HG03457 (cell line): ENCODE measurements around the gene ESYT2.

Experiments
- ATAC-seq: cut with Tn5 transposase; IDR thresholded peaks from one replicate; pipeline ENCODE4 v1.9.1; 2021; ENCODE audit warnings: moderate number of reproducible peaks; ENCODE audit not compliant: unreplicated experiment

The ESYT2 gene

DNA sequence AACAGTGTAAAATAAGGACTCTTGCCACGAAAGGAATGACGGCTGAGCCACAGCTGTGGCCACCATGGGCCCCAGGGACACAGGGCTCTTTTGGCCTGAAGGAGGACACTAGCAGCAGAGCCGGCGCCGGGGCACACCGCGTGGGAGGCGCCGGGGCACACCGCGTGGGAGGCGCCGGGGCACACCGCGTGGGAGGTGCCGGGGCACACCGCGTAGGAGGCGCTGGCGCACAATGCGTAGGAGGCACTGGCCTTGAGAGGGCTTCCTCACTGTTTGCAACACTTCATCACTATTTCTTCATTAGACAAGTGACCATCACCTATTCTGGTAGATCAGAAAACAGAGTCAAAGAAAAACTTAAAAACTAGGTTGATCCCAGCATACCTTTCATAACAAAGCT lies 23.4 kb downstream of the ESYT2 start:
- ATAC-seq = no peak

DNA sequence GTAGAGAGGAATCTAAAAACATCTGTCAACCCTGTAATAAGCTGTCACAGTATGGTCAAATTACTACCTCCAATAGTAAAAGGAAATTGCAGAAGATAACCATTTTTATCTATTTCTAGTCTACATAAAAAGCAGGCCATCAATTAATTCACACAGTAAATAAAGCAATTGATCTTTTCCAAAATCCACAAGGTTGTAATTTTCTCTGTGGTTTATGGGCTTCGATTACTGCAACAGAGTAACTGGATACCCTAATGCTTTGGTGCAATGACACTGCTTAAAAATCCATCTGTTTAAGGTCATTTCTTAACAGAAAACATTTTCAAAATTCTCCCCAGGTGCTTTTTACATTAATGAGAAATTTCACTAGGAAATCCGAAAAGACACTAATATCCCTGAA lies 23.9 kb downstream of the ESYT2 start:
- ATAC-seq = no peak

DNA sequence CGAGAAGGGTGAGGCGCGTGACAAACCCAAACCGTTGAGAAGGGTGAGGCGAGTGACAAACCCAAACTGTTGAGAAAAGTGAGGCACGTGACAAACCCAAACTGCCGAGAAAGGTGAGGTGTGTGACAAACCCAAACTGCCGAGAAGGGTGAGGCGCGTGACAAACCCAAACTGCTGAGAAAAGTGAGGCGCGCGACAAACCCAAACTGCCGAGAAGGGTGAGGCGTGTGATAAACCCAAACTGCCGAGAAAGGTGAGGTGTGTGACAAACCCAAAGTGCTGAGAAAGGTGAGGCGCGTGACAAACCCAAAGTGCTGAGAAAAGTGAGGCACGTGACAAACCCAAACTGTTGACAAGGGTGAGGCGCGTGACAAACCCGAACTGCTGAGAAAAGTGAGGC lies 25.0 kb downstream of the ESYT2 start:
- no peak for ATAC-seq

DNA sequence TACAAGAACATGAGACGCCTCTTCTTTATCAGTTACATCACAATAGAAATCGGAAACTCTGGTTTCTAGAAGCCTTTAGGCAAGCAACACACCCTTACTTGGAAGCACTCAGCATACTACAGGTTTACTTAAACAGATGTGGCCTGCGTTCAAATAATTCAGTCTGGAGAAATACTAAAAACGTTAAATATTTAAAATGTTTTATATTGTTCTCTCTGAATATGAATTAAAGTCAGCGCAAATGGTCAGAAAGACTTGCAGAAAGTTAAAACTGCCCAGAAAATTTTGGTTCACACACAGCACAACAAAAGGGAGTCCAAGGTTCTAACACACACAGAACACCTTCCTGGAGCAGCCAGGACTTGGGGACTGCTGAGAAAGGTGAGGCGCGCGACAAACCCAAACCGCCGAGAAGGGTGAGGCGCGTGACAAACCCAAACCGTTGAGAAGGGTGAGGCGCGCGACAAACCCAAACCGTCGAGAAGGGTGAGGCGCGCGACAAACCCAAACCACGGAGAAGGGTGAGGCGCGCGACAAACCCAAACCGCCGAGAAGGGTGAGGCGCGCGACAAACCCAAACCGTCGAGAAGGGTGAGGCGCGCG lies 25.8 kb downstream of the ESYT2 start:
- no peak for ATAC-seq

DNA sequence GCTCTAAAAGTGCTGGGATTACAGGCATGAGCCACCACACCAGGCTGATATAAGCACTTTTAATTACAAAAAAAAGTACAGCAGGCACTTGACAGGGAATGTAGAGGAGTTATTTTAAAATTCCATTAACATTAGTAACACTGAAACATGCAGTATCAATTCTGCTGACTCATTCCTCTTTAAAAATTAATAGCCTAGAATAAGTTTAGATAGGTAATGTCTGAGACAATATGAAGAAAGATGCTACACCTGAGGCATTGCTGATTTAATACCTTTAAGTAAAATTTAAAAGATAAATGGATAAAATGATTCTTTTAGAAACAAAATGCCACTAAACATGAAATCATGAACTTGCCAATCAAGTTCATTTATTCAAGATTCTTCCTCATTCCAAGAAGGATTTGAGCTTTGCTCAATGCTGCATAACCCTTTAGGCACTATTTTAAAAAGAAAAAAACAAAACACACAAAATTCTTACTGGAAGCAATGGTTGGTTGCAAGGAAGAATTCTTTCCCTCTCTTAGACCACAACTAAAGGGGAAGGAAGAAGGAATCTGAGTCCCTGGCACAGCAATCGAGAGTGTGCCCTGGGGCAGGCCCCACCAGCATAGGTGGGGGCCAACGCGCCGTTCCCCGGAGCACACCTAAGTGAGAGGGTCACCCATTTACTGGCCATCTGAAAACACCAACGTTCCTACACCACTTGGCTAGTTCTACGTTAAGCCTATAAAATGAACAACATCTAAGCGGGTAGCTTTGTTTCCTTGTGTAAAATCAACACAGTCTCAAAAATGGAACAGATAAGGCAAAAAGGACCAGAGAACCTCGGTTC lies 26.6 kb downstream of the ESYT2 start:
- ATAC-seq = no peak

DNA sequence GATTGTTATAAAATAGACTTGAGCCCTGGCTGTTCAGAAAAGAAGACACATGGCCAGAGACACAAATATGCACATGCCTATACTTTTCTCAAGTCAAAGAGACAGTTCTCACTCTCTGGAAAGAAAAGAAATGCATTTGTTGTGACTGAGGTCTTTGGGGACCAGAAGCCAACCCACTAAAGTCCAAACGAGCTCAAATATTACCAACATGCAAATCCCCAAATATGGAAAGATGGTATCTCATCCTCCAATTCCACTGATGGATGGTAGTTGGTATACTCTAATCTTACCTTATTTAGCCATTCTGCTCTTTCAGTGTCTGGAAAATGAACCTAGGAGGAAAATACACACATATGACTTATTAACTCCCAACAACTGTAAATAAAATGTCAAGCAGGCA lies 30.6 kb downstream of the ESYT2 start:
- ATAC-seq = no peak

DNA sequence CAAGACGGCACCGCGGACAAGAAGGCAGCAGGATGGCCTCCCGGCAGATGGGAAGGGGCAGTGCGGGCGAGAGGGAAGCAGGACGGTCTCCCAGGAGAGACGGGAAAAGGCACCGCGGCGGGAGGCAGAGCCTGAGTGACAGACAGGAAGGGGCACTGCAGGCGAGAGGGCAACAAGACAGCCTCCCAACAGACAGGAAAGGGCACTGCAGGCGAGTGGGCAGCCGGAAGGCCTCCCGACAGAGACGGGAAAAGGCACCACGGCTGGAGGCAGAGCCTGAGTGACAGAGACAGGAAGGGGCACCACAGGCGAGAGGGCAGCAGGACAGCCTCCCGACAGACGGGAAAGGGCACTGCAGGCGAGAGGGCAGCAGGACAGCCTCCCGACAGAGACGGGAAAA lies 32.6 kb downstream of the ESYT2 start:
- no peak for ATAC-seq

DNA sequence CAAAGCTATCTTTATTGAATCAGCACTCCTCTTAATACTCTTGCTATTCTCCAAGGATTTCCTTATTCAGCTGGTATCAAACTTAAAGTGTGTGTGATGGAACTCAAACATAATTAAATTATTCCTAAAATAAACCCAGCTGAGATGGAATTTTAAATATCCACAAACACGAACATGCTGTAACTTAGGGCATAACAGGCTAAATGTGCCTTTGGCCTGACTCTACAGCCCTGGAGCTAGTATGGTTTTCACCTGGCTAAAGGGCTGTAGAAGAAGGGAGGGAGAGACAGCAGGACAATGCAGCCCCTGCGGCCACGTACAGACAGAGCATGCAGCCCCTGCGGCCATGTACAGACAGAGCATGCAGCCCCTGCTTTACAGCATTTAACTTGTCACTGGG lies 34.0 kb downstream of the ESYT2 start:
- no peak for ATAC-seq

DNA sequence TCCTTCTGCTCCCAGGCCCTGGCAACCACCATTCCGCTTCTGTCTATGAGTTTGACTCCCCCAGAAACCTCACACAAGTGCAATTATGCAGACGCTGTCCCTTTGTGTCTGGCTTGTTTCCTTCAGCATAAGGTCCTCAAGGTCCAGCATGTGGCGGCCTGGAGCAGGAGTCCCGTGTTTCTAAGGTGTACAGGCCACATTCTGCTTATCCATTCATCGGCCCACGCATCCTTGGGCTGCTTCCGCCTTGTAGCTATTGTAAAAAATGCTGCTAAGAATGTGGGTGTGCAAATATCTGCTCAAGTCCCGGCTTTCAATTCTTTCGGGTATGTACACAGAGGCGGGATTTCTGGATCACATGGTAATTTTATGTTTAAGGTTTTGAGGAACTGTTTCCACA lies 38.2 kb downstream of the ESYT2 start:
- no peak for ATAC-seq

DNA sequence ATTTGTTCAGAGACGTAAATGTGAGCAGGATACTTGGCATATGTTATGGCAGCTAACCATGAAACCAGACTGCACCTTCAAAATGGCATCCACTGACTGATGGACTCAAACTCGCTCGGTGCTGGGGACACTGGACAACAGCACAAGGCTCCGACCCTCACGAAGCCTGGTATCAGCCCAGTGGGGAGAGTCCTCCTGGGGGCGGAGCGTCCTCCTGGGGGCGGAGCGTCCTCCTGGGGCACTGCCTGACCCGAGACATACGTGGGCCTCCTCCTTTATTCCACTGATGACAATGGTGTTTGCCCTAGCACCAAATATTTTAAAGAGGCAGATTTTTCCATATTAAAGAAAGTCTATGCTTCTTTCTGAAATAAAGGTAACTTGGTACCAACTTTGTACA lies 39.5 kb downstream of the ESYT2 start:
- ATAC-seq = no peak

DNA sequence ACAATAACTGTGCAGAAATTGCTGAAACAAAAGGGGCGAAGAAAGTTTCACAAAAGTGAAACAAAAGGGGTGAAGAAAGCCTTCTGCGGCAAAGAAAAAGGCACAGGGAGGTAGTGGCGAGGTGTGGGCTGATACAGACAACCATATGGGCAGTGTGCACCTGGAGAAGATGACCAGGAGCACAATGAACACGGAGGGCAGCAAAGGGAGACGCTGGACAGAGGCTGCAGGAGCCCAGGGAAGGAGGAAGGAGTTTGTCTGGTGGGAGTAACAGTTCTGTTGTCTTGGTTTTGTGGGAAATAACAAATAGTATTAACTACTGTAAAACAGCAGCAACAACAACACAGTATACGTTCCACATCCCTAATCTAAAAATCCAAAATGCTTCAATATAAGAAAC lies 42.4 kb downstream of the ESYT2 start:
- ATAC-seq = no peak

DNA sequence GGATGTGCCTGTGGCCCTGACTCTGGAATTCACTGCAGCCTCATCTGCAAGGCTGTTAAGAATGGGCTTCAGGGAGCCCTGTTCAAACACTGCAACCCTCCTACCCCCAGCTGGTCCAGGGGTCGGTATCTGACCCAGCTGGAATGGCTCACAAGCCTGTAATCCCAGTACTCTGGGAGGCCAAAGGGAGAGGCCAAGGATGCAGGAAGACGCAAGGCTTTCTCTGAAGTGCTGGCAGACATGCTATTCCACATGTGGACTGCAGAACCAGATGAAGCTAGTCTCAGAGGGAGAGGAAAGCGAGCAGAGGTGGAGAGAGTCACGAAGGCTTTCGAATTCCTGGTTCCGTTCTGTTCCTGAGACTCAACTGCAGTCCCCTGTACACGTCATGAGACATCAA lies 45.0 kb downstream of the ESYT2 start:
- ATAC-seq = no peak

DNA sequence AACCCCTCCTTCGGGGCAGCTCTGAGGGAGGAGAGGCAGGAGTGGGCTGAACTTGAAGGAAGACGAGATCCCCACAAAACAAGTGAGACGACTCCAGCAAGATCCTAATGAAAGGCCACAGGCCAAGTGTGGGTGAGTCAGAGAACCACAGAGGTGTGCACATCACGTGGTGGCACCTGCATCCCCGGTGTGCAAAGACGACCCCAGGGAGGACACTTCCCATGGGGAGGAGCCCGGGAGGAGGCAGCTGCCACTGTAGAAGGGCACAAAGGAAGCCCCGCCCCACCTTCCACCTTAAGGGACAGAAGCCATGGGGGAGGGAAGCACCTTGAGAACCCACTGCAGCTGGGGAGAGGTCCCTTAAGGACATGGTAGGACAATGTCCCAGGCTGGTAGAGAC lies 45.7 kb downstream of the ESYT2 start:
- no peak for ATAC-seq

DNA sequence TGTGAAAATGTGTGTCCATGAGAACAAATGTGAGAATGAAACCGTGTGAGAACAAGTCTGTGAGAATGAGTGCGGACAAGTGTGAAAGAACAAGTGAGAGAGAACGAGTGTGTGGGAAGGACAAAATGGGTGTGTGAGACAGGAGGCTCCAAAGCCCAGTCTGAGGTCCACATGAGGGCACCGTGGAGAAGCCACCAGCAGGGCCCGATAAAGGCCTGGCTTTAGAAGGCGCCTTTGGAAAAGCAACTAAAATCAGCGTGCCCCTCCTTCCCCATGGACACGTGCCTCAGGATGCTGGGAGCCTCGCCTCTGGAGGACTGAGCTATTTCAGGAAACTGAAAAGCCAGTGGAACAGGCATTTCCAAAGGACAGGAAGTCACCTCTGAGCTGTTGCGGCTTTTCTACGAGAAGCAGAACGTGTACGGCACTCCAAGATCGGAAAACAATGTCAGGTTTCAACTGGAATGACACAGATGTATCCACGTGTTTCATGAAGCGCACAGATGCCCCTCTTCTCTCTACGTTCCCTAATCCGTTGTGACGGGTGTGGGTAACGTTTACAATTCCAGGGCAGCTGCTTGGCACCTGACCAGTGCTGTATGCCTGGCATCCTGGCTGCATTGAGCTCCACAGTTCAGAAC lies 46.4 kb downstream of the ESYT2 start:
- ATAC-seq = no peak

DNA sequence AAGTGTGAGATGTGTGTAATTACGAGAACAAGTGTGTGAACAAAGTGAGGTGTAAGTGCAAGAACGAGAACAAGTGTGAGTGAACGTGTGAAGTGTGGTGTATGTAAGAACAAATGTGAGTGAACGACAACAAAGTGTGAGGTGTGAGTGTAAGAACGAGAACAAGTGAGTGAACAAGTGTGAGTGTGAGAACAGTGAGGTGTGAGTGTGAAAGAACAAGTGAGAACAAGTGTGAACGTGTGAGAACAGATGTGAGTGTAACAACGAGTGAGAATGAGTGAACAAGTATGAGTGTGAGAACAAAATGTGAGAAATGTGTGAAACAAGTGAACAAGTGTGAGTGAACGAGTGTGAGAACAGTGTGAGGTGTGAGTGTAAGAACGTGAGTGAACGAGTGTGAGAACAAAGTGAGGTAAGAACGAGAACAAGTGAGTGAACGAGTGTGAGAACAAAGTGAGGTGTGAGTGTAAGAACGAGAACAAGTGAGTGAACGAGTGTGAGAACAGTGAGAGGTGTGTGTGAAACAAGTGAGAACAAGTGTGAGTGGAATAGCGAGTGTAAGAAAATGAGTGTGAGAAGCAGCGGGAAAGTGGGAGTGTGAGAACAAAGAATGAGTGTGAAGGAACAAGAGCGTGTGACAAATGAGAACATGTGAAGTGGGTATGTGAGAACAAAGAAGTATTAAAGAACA lies 47.2 kb downstream of the ESYT2 start:
- ATAC-seq = no peak

DNA sequence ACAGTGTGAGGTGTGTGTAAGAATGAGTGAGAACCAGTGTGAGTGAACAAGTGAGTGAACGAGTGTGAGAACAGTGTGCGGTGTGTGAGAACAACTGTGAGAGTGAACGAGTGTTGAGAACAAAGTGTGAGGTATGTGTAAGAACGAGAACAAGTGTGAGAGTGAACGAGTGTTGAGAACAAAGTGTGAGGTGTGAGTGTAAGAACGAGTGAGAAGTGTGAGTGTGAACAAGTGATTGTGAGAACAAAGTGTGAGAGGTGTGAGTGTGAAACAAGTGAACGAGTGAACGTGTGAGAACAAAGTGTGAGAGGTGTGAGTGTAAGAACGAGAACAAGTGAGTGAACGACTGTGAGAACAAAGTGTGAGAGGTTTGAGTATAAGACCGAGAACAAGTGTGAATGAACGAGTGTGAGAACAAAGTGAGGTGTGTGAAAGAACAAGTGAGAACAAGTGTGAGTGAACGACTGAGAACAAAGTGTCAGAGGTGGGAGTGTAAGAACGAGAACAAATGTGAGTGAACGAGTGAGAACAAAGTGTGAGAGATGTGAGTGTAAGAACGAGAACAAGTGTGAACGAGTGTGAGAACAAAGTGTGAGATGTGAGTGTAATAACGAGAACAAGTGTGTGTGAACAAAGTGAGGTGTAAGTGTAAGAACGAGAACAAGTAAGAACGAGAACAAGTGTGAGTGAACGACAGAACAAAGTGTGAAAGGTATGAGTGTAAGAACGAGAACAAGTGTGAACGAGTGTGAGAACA lies 47.9 kb downstream of the ESYT2 start:
- ATAC-seq = no peak

DNA sequence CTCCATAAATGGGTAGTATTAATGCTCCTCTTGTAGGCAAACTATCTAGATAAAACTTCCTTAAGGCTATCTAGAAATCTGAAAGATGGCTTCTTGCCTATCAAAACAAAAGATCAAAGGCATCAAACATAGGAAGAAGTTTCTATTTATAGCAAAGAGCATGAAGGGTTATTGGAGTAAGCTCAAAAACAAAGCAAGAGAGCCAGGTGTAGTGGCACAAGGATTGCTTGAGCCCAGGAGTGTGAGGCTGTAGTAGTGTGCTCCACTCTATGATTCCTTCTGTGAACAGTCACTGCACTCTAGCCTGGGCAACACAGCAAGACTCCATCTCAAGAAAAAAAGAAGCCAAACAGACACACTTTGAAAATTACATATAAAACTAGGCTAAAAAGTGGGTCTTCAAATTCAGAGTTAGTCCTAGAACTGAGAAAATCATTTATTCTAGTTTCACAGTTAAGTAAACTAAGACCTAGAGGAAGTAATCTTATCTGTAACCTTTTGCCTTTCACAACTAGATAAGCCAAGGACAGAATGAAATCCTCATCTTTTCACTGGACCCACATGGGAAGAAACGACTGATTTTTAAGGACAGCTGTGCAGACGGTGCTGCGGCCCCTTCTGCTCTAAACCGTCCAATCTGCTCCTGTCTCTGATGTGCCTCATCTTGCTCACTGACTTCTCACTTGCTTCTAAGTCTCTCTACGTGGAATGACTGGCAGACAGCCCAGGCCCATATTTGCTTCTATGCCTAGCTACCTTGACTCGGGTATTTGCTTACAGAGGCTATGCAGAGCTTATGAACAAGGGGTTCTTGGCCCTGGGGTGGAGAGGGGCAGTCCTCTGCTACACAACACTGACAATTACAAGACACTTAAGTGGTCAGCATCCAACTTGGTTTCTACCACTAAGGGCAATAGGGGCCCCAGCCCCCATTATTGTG lies 50.0 kb downstream of the ESYT2 start:
- no peak for ATAC-seq

DNA sequence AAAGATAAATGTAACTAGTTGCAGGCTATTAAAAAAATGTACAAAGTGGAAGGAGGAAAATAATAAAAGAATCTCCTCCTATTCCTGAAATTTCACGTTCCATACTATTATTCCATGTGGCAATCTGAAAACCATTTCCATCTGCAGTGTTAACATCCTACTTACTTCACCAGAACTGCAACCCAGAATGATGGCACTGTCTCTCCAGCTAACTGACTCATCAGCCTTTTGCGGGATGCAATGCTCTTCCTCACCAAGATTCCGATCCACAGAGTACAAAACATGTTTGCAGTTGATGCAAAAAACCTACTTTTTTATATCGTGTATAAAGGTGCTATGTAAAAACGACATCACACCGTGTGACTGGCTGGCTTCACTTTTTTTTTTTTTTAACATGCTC lies 50.8 kb downstream of the ESYT2 start:
- ATAC-seq = no peak

DNA sequence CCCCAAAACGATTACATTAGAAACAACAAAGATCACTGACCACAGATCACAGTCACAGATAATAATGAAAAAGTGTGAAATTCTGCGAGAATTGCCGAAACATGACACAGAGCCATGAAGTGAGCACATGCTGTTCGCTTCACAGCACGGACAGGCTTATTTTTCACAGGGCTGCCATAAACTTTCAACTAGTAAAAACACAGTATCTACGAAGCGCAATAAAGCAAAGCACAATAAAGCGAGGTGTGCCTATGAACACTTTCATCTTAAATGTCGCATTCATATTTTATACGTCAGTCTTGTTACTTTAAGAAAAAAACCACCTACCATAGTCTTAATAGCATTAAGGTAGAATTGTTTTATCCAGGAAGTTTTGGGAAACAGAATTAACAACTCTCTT lies 51.5 kb downstream of the ESYT2 start:
- ATAC-seq = no peak

DNA sequence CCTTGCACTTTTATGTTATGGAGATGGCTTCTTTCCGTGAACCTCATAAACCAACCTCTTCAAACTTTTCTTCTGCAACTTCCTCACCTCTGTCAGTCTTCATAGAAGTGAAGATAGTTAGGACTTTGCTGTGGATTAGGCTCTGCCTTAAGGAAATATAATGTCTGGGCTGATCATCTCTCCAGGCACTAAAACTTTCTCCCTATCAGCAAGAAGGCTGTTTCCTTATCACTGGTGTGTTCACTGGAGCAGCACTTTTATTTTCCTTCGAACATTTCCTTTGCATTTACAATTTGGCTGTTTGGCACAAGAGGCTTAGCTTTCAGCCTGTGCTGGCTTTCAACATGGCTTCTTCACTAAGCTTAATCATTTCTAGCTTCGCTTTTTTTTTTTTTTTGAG lies 52.8 kb downstream of the ESYT2 start:
- no peak for ATAC-seq
